Ishikawa (cell line): ENCODE data around the gene SMYD2.

Experiments
- CEBPB ChIP-seq: IDR thresholded peaks from 2 replicates; pipeline ENCODE4 v1.6.1; 2012
- EGR1 ChIP-seq: IDR thresholded peaks from 2 replicates; pipeline ENCODE4 v1.6.1; 2012
- EP300 ChIP-seq: IDR thresholded peaks from 2 replicates; pipeline ENCODE4 v1.6.1; 2012; ENCODE audit warnings: borderline replicate concordance
- TAF1 ChIP-seq: IDR thresholded peaks from 2 replicates; pipeline ENCODE4 v1.6.1; 2012; ENCODE audit warnings: low read depth, mild to moderate bottlenecking
- TF ChIP-seq, protein P1 (sequence below): IDR thresholded peaks from 2 replicates; pipeline ENCODE4 v1.6.1; 2012

DNA sequence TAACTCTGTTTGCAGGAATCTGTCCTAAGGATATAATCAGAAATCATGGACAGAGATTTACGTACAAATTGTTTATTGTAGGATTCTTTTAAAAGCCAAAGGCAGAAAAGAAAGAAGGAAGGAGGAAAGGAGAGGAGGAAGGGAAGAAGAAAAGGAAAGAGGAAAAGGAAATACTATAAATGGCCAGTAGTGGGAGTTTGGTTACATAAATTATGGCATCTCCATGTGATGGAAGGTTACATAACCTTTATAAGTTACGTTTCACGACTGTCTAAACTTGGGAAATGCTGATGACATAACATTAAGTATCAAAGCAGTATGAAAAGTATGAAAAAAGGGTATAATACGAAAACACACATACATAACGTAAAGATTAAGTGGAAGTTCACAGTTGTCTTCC, 39.0 kb downstream of the SMYD2 start:
- TF ChIP-seq TAF1 (no peak), EP300 (no peak), CEBPB (no peak), EGR1 (no peak)
- TF ChIP-seq, protein P1, sequence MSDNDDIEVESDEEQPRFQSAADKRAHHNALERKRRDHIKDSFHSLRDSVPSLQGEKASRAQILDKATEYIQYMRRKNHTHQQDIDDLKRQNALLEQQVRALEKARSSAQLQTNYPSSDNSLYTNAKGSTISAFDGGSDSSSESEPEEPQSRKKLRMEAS = no peak
